ENCODE measurements around the gene MICA.

Gene MICA

DNA sequence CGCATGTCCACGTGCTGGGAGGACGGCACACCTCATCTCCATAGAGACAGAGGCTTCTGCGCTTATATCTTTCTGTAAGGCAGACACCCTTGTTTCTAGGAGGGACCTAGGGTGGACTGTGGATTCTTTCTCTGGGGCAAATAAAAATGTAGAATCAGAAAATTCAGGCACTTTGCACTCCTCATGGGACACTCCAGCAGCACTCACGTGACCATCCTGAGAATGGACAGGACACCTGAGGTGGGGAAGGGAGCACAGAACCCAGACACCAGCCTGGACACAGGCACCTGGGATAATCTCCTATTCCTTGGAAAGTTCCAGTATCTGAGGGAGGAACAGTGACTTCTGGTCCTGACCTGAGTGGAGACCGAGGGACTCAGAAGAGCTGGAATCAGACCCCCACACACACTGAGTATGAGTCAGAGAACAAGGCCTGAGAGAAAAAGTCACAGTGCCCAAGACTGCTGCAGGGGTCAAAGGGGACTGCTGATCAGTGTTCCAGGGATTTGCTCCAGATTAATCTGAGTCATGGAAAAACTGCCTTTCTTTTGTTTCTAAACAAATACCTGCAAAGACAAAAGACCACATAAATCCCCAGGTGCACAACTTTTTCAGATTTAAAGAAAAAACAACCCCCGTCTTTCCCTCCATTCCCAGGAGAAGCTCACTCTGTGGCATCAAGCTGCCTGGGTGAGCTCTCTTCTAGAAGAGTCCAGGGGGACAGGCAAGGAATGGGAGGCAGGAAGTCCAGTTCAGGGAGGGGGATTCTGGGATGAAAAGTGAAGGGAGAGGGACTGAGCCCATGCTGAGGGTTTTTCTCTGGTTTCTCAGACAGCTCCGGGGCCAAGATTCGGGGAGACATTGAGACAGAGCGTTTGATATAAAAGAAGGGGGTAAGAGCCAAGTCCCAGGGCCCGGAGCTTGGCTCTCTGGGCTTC is 58.9 kb downstream of the MICA start:
- DNase-seq: no peak

DNA sequence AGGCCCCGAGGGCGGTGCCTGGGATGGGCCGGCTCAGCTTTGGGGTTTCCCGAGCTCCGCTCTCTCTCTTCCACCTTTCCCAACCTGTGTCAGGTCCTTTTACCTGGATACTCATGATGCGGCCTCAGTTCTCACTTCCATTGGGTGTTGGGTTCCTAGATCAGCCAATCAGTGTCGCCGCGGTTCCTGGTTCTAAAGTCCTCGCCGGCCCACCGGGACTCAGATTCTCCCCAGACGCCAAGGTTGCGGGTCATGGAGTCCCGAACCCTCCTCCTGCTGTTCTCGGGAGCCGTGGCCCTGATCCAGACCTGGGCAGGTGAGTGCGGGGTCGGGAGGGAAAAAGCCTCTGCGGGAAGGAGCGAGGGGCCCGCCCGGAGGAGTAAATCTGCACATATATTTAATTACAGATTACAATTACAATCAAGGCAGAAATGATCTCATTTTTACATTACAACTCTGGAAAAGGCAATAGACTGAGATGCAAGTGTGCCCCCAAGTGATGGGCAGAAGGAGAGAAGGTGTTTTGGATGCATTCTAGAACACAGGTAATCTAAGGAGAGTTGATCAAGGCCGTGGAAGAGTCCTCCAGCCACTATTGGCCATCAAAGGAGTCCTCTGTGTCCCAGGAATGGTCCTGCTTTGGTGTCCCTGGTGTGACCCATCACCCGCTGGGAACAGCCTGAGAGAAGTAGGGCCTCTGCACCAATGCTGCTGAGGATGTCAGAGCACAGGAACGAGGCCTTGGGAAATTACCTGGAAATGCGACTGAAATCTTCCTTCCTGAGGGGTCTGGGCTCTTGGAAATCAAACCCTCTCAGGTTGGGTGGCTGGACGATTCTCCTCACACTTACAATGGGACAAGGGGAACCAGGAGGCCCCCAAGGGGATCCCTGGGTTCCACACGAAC is 59.8 kb downstream of the MICA start:
- peak; percentile 87 for DNase-seq

DNA sequence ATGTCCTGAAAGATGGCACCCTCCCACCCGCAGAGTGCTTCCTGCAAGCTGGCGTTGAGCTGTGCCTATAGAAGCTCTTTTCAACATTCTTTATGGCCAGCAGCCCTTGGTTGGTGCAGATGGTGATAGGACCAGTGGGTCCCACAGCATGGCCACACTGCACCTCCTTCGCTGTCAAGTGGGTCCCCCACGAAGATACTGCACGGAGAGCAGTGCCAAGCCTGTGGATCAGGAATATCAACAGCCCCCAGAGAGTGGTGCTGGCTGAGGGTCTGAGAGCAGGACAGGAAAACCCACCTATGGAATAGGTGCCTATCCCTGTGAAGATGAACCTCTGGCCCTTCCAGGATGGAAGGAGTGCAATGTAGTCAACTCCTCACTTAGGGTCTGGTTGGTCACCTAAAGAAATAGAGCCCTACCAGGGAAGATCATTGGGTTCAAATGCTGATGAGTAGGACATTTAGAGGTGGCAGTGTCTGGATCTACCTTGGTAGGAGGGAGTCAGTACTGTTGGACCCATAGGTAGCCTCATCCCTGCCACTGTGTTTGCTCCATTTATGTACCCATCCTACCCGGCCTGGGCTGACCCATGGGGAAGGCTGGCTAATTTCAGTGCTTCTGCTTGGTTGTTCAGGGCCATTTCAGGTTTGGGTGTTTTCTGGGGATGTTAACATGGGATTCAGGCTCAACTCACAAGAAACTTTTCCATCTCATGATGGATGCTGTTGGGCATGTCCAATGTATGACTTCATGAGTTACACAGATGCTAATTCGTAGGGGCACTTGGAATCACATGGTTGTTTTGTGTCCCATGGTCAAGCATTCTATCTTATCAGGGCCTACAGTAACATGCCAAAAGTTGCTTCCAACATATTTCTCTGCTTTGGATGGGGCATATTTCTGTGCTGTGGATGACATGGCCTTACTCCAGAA is 61.1 kb downstream of the MICA start:
- DNase-seq: no peak
